HG03025 (cell line): Measurements from ENCODE around the gene GBP3.
A peak's percentile ranks its signal among the peaks of the same experiment; 100 is the strongest.
"Not testable (repeated sequence)": the region's sequence is repeated elsewhere in the genome, so short reads cannot be mapped to it uniquely, and the experiment has no call there.

ENCODE experiments used
- ATAC-seq: cut with Tn5 transposase; IDR thresholded peaks from one replicate; pipeline ENCODE4 v1.9.1; 2021; ENCODE audit warnings: mild to moderate bottlenecking, moderate library complexity; ENCODE audit not compliant: unreplicated experiment, low FRiP score

Gene GBP3, protein sequence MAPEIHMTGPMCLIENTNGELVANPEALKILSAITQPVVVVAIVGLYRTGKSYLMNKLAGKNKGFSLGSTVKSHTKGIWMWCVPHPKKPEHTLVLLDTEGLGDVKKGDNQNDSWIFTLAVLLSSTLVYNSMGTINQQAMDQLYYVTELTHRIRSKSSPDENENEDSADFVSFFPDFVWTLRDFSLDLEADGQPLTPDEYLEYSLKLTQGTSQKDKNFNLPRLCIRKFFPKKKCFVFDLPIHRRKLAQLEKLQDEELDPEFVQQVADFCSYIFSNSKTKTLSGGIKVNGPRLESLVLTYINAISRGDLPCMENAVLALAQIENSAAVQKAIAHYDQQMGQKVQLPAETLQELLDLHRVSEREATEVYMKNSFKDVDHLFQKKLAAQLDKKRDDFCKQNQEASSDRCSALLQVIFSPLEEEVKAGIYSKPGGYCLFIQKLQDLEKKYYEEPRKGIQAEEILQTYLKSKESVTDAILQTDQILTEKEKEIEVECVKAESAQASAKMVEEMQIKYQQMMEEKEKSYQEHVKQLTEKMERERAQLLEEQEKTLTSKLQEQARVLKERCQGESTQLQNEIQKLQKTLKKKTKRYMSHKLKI

DNA sequence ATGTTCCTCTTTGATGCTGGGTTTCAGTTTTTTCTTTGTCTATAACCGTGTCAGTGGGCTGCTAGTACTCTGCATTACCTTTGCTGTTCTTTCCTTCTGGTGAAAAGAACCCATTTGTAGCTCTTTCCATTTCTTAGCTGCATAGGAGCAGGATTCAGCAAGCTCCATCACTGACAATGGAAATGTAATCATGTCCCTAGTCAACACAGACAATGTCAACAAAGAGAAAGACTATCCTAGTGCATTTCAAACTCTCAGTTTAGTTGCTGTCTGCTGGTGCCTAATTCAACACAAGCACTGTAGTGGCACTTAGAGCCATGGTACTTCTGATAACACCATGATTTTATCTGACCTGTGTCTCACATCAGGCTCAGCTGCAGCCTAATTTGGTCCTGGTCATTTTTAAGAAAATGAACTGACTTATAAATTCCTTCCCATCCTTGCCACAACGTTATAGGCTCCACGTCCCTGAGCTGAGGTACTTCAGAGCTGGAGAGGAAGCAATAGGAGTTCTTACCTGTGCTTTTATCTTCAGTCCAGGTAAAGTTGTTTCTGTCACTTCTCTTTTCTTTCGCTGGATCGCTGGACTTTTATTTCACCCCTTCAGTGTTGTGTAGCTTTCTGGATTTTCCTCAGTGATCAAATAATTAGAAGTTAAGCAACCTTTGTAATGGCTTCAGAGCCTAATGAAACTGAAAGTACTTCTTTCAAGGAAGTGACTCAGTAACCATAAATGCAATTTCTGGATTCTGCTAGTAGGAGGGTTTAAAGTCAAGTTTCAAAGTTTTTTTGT, at the start of gene GBP3:
Gene GBP3, minus strand, starts transcription at position 700 of the 793 bp plus-strand sequence. CDS start 2,145 bp downstream, outside the sequence.
- ATAC-seq, result peak; percentile 72

DNA sequence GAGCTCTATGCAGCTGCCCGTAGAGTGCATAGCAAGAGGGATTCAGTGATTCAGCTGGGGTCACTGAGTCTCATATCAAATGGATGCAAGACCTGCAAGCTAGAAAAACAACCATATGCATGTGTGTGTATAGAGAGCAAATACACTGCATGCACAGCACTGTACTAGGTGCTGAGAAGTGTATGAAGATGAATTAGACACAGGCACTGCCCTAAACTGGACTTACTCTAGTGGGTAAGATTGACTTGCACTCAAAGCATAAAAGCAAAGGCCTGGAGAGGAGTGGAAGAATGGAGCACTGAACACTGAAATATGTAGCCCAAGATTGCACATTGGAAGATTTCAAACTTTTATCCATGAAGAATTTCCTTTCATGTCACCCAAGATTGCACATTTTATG, 47.8 kb upstream of the GBP3 start:
- no peak for ATAC-seq

DNA sequence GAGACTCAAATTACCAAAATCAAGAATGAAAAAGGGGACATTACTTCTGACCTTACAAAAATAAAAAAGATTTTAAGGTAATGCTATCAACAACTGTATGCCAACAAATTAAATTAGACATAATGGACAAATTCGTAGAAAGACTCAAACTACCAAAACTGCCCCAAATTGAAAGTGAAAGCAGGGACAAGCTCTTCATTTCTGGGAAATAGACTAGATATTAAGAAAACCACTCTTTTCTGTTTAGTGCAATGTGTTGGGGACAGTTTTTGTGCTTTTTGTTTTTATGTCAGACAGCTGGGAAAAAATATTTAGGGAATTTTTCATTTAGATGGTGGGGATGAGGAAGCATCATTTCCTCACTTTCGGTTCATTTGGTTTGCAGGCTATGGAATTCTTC, 47.3 kb upstream of the GBP3 start:
- no peak for ATAC-seq

- ATAC-seq, result no peak
Observed at GRCh38 chr1:89068291-89068690, 45.6 kb upstream of the GBP3 start.

GRCh38 chr1:89065079-89065868, 42.6 kb upstream of the GBP3 start, which contains the start of gene GBP1:
TSS of gene GBP1 (minus strand) at chr1:89065208. CDS start at chr1:89063234, 1,974 bp downstream.
- no peak for ATAC-seq

DNA sequence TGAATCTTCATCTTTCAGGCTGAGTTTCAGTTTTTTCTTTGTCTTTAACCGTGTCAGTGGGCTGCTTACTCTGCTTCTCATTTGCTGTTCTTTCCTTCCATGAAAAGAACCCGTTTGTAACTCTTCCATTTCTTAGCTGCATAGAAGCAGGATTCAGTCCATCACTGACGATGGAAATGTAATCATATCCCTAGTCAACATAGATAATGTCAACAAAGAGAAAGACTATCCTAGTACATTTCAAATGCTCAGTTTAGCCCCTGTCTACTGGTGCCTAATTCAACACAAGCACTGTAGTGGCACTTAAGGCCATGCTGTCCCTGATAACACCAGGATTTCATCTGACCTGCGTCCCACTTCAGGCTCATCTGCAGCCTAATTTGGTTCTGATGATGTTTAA, 42.0 kb upstream of the GBP3 start:
- ATAC-seq, result no peak

- no peak for ATAC-seq
Observed at GRCh38 chr1:89063094-89063493, 40.4 kb upstream of the GBP3 start.

GRCh38 chr1:89060091-89060490, 37.4 kb upstream of the GBP3 start:
- ATAC-seq, result no peak

- no peak for ATAC-seq
Observed at GRCh38 chr1:89051955-89052312, 29.3 kb upstream of the GBP3 start.

- ATAC-seq, result no peak
Observed at GRCh38 chr1:89051300-89051954, 28.8 kb upstream of the GBP3 start.

DNA sequence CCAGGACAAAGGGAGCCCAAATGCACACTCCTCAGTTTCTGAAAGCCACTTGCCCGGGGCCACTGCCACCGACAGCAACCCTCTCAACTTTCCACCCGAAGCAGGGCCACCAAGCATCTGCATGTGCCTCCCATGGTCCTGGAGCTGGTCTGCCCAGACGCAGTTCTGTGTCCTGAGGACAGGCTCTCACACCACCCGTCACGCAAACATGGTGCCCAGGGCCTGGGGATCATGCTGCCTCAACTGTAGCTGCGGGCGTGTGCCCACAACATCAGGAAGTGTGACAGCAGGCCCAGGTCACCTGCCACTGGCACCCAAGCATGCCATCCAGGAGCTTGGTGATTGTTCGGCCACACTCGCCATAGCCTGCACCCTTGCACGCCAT, 28.0 kb upstream of the GBP3 start:
- no peak for ATAC-seq

DNA sequence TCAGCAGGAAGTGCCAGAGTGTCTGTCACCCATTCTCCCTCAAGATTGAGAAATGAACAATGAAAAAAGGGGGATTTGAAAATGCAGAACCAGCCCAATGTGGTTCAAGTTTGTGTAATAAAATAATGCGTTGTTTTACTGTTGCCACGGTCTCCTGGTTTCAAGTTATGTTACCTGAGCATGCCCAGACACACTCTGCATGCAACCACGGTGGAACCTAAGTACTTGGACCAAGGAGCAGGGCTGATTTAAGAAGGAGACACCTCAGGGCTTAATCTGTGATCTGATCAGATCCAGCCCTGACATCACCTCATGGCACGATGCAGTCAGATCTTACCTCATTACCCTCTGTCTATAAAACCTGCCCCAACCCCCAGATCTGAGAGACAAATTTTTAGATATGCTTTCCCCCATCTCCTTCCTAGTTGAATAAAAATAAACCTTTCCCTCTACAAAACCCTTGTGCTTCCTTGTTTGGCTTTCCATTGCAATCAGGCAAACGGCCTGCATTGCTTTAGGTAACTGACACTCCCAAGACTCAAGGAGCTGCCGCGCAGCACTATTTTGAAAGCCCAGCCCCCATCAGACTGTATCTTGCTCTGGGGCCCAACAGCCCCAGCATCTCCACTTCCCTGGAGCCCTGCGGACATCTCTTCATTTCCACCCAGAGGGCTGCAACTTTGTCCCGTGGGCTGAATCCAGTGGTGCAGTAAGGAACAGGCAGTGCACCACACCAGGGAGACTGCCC, 27.4 kb upstream of the GBP3 start:
- ATAC-seq, result not testable (repeated sequence)

DNA sequence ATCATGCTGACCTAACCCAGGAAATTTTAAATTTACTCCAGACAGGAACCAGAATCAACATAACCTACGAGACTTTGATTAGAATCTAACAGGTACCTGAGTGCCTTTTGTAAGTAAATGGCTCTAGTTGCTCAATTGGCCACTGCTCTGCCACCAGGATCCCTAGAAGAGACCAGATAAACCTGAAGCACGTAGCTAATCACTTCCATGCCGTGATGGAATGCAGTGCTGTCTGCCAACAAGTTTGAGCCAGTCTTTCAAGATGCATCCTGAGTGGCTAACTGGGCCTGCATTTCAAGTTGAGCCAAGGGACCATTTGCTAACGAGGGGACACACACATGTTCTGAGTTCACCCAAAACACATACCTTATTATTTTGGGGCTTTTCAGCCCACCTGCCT, 26.5 kb upstream of the GBP3 start:
- not testable (repeated sequence) for ATAC-seq

- no peak for ATAC-seq
Observed at GRCh38 chr1:89047734-89048133, 25.1 kb upstream of the GBP3 start.

GRCh38 chr1:89046318-89047183, 23.9 kb upstream of the GBP3 start:
- ATAC-seq, result not testable (repeated sequence)

GRCh38 chr1:89044970-89045721, 22.5 kb upstream of the GBP3 start:
- no peak for ATAC-seq

GRCh38 chr1:89043940-89044339, 21.3 kb upstream of the GBP3 start:
- ATAC-seq, result no peak

DNA sequence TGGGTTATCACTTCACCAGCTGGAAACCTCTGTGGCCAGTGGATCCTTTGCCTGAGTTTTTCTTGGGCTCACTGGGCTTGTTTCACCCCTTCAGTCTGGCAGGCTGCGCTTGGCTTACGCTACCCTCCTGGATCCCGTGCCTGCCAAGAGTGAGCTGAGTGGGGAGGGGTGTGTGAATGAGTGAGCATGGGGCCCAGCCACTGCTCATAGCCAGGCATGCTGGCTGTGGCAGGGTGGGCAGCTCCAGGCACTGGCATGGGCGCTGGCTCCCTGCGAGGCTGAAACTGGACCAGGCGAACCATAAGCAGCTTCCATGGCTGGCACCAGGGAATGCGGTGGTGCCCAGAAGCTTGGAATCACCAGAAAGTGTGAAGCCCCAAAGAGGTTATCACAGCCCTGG, 19.8 kb upstream of the GBP3 start:
- no peak for ATAC-seq
